Mucosa of rectum (tissue), 2 donors: ENCODE measurements around the gene AP3D1.

ENCODE experiments used
- H3K27ac ChIP-seq, 2 donors: one replicate each; pipeline ENCODE4 v1.7.0; 2013; ENCODE audit warnings: inconsistent platforms in 2 of 2, low read depth in 2 of 2, low read length in 2 of 2
- H3K27me3 ChIP-seq, 2 donors: one replicate each; pipeline ENCODE4 v1.7.0; 2013; ENCODE audit warnings: low read length in 2 of 2; ENCODE audit not compliant: control insufficient read depth in 2 of 2, insufficient read depth in 2 of 2
- H3K36me3 ChIP-seq, 2 donors: one replicate each; pipeline ENCODE4 v1.7.0; 2013; ENCODE audit warnings: low read length in 2 of 2; ENCODE audit not compliant: control insufficient read depth in 2 of 2, insufficient read depth in 2 of 2
- H3K4me1 ChIP-seq, 2 donors: one replicate each; pipeline ENCODE4 v1.7.0; 2013; ENCODE audit warnings: low read length in 2 of 2, mild to moderate bottlenecking in 1 of 2; ENCODE audit not compliant: control insufficient read depth in 2 of 2, insufficient read depth in 2 of 2
- H3K4me3 ChIP-seq, 2 donors: one replicate each; pipeline ENCODE4 v1.7.0; 2013; ENCODE audit warnings: low read length in 2 of 2
- H3K9ac ChIP-seq, 2 donors: one replicate each; pipeline ENCODE4 v1.7.0; 2013; ENCODE audit warnings: low read length in 2 of 2, low read depth in 1 of 2, mild to moderate bottlenecking in 1 of 2
- H3K9me3 ChIP-seq, 2 donors: one replicate each; pipeline ENCODE4 v1.7.0; 2013; ENCODE audit warnings: low read length in 2 of 2; ENCODE audit not compliant: control insufficient read depth in 2 of 2
- donor health status: healthy.
- donor health status: Normal muscosa, but diverticular disease.

The AP3D1 gene

DNA sequence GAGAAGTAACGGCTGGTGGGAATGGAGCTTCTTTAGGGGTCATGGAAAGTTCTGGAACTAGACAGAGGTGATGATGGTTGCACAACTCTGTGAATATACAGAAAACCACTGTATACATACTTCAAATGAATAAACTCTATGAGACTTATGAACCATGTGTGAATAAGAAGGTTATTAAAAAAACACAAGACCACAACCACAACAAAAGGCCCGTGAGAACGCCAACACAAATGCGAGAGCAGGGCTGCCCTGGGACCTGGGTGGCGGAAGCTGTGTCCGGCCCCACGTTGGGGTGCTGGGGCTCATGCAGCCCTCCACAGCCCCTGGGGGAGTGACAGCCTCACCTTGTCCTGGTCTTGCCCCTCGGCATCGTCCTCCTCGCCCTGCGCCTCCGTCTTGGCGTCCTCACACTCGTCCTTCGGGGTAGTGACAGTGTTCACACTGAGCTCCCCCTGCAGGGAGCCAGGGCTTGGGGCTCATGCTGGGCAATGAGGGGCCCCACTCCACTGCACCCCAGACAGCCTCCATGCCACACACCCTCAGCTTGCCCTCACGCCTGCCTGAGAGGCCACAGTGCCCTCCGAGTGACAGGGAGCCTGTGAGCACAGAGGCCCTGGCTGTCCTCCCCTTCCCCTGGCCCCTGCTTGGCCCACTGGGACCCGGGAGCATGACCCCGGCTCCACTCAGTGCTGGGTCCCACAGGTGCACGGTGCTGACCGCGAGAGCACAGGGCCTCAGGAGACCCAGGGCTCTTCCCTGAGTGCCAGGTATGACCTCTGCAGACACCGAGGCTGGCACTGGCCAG, 38.6 kb downstream of the AP3D1 start:
- H3K9me3 ChIP-seq: no peaks in the 10 kb centered on the region
- no peak overlapping the region for H3K9ac ChIP-seq
- no peak overlapping the region for H3K4me3 ChIP-seq
- H3K36me3 ChIP-seq: peaks cover 81 to 89% of the 10 kb centered on the region in 2 donors
- H3K27ac ChIP-seq: no peak overlapping the region
- no peaks in the 10 kb centered on the region for H3K27me3 ChIP-seq
- no peaks in the 10 kb centered on the region for H3K4me1 ChIP-seq

DNA sequence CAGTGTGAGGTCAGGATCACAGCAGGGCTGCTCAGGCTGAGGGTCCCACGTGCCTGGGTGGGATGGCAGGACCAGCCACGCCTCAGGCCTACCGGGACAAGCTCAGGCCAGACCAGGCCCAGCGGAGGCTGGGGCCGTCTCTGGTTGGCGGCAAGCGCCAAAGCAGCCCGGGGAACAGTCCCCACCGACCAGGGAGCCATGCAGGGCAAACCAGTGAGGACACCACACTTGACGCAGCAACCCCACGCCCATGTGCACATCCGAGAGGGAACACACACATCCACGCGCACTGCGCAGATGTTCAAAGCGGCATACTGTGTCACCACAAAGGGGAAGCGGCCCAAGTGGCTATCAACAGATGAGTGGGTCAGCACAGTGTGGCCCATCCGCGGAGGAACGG, 39.5 kb downstream of the AP3D1 start:
- Histone ChIP-seq H3K4me1 (no peaks in the 10 kb centered on the region), H3K36me3 (peaks cover 74 to 81% of the 10 kb centered on the region in 2 donors), H3K9me3 (no peaks in the 10 kb centered on the region), H3K27ac (no peak overlapping the region), H3K27me3 (no peaks in the 10 kb centered on the region), H3K9ac (no peak overlapping the region), H3K4me3 (no peak overlapping the region)

DNA sequence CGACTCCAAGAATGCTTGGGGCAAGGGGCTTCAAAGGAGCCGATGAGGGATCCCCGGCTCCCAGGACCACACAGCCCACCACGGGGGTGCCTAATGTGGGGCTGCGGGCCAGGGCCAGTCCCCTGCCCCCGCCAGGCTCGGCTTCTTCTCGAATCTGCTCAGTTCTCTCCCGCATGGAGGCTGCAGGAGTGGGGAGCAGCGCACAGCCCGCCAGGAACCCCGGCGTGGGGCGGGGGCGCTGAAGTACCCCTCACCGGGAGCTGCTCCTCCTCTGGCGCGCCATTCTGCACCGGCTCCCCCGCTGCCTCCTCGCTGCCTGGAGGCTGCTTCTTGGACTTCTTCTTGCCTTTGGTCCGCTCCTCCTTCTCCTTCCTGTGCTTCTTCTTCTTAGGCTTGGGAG, 39.9 kb downstream of the AP3D1 start:
- H3K27ac ChIP-seq: no peak overlapping the region
- no peak overlapping the region for H3K4me3 ChIP-seq
- no peaks in the 10 kb centered on the region for H3K27me3 ChIP-seq
- H3K4me1 ChIP-seq: no peaks in the 10 kb centered on the region
- no peak overlapping the region for H3K9ac ChIP-seq
- peaks cover 74 to 80% of the 10 kb centered on the region in 2 donors for H3K36me3 ChIP-seq
- H3K9me3 ChIP-seq: no peaks in the 10 kb centered on the region

DNA sequence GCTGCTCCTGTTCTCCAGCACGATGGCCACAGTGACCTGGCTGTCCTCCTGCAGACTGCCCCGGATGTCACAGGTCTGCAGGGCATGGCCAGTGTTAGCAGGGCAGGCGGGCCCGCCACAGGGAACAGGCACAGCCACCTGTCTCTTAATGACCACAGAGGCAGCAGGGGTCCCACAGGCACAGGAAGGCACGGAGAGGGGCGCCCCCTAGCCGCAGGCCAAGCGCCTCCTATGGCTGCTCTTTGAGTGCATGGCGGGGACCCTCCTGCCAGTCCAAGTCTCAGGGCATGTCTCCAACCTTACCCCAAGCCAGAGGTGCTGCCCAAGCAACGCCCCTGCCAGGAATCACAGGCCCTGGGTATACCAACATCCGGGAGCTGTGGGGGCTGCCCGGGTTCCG, 40.5 kb downstream of the AP3D1 start:
- H3K9me3 ChIP-seq: no peaks in the 10 kb centered on the region
- no peaks in the 10 kb centered on the region for H3K4me1 ChIP-seq
- H3K36me3 ChIP-seq: peaks cover 74 to 78% of the 10 kb centered on the region in 2 donors
- no peaks in the 10 kb centered on the region for H3K27me3 ChIP-seq
- no peak overlapping the region for H3K4me3 ChIP-seq
- no peak overlapping the region for H3K27ac ChIP-seq
- H3K9ac ChIP-seq: no peak overlapping the region

DNA sequence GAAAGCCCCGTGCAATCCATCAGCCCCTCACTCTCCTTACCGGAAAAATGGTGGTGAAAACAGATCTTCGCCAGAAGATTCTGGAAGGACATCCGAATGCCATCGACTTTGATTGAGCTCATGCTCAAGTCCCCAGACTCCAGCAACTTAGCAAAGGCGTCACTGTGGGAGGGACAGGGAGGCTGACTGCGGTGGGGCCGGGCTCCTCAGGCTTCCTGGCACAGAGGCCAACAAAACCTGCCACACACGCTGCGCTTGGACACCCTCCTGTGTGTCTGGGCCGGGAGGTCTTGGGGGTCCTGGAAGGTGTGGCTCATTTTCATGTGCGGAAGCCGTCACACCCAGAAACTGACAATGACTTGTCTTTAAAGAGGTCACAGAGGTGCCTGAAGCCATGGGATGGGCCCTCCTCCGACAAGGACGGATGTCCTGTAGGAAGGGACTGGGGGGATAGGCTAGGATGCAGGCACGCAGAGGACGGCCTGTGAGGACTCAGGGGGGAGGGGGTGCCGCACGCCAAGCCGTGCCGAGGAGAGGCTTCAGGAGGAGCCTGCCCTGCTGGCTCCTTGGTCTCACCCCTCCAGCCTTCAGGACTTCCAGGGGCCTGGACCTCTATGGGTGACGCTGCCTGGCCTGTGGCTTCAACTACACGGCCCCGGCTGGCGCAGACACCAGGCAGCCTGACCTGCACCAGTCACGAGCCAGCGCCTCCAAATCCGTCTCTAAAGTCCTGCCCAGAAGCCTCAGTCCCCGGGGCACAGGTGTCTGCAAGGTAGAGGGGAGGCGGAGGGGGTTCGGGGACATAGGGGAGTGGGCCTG, 42.1 kb downstream of the AP3D1 start:
- Histone ChIP-seq H3K27ac (no peak overlapping the region), H3K9ac (no peak overlapping the region), H3K9me3 (no peaks in the 10 kb centered on the region), H3K4me1 (no peaks in the 10 kb centered on the region), H3K27me3 (no peaks in the 10 kb centered on the region), H3K4me3 (no peak overlapping the region), H3K36me3 (peaks cover 65 to 68% of the 10 kb centered on the region in 2 donors)

DNA sequence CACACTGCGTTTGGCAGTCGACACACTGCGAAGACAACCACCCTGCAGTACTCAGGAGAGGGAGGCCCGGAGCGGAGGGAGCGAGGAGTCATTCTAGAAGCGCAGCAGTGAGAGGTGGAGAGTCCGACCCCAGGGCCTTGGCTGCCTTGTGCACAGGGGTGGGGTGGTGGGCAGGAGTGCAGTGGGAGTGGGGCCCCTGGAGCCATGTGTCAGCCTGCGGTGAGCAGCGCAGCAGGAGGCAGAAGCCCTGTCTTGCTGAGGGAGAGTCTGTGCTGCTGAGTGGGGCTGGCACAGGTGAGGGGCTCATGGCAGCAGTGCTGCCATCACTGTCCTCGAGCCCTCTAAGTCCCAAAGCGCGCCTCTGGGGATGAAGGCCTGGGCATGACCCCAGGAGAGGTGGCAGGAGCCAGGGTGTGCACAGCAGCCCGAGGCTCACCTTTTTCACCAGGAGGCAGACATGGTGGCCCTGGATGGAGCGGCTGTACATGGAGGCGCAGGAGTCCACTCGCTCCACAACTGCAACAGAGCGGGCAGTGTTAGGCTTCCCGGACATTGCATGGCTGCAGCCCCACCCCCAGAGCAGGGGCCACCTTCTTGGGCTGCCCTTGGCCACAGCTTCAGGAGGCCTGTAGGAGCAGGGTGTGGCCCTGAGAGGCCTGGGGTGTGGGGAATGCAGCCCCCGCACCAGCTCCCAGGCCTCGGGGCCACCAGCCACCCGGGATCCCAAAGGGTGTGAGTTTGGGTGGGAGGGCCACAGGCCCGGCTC, 42.9 kb downstream of the AP3D1 start:
- H3K9ac ChIP-seq: no peak overlapping the region
- no peak overlapping the region for H3K27ac ChIP-seq
- H3K9me3 ChIP-seq: no peaks in the 10 kb centered on the region
- no peaks in the 10 kb centered on the region for H3K27me3 ChIP-seq
- no peak overlapping the region for H3K4me3 ChIP-seq
- H3K4me1 ChIP-seq: no peaks in the 10 kb centered on the region
- peaks cover 56 to 66% of the 10 kb centered on the region in 2 donors for H3K36me3 ChIP-seq

DNA sequence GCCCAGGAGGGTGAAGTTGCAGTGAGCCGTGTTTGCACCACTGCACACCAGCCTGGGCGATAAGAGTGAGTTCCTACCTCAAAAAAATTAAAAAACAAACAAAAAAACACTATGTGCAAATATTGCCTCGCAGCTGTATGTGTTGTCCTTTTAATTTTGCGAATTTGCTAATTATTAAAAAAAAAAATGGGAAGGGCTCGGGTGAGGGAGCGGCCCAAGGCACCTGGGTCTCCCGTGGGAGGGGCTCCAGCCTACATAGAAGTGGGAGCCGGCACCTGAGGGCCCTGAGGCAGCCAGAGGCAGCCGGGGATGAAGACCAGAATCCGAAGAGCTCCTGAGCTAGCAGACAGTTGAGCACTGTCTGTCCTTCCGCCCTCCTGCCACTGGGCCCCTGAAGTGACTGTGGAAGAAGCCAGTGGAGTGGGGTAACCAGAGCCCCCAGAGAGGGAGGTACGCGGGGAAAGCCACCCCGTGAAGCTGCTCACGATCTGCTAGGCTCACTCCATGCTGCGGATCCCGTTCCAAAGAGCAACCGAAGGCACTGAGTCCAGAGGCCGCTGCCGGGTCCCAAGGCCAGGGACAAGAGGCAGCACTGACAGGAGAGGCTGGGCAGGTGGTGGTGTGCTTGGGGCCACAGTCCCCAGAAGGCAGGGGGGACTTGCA, 48.2 kb downstream of the AP3D1 start:
- Histone ChIP-seq H3K9me3 (no peaks in the 10 kb centered on the region), H3K4me1 (no peaks in the 10 kb centered on the region), H3K27me3 (no peaks in the 10 kb centered on the region), H3K27ac (no peak overlapping the region), H3K36me3 (peaks cover 37 to 43% of the 10 kb centered on the region in 2 donors), H3K4me3 (no peak overlapping the region), H3K9ac (no peak overlapping the region)

DNA sequence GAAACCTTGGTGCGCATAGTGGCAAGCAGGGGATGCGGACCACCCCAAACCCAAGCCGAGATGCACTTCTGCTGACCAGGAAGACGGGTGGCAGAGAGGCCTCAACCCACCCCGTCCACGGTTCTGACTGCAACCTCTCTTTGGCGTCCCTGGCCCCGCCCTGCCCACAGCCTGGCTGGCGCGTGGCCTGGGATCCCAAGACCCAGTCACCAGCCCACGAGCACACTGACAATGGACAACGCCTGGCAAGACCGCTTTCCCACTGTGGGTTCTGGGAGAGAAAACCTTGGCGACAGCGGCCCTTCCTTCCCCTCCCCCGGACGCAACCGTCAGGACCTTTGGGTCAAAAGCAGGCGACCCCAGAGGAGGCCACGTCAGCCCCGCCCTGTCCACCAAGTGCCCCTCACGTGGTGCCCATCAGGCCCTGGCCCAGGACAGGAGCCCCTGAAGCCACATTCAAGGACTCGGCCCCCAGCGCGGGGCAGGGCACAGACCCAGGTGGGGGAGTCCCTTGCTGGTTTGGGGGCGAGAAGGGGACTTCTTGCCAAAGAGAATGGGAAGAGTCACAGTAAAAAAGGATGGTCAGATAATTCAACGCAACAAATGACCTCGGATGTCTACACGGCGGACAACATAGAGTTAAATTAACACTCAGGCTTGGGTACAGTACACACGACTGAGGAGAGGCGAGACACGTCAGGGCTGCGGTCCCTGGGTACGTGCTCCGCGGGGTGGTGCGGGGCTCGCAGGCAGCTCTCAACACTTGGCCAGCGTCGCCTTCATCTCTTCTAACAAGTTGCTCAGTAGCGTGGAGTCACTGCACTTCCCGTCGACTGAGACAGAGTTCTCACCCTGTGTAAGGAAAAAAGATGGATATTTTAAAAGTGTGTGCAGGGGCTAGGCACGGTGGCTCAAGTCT, 49.7 kb downstream of the AP3D1 start:
- H3K4me1 ChIP-seq: peaks cover 9 to 11% of the 10 kb centered on the region in 2 donors
- H3K27ac ChIP-seq: no peak overlapping the region
- H3K27me3 ChIP-seq: no peaks in the 10 kb centered on the region
- H3K4me3 ChIP-seq: no peak overlapping the region
- H3K9ac ChIP-seq: no peak overlapping the region
- no peaks in the 10 kb centered on the region for H3K9me3 ChIP-seq
- peaks cover 33 to 41% of the 10 kb centered on the region in 2 donors for H3K36me3 ChIP-seq

DNA sequence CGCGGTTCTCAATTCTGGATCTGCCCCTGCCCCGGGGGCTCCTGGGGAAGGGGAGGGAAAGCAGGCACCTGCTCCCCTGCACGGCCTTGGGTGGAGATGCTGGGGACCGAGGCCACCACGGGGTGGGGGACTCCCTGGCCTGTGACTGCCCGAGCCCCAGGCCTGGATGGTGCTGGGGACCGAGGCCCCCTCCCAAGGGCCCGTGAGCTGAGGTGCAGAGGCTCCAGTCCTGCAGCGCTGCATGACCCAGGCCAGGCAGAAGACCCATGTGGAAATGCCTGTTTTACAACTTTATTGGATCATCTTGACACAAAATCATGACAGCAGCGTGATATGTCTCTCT, 50.7 kb downstream of the AP3D1 start:
- no peak overlapping the region for H3K4me3 ChIP-seq
- no peaks in the 10 kb centered on the region for H3K9me3 ChIP-seq
- H3K27me3 ChIP-seq: no peaks in the 10 kb centered on the region
- H3K27ac ChIP-seq: no peak overlapping the region
- H3K36me3 ChIP-seq: peaks cover 23 to 35% of the 10 kb centered on the region in 2 donors
- H3K4me1 ChIP-seq: peaks cover 9 to 11% of the 10 kb centered on the region in 2 donors
- no peak overlapping the region for H3K9ac ChIP-seq
